Activated CD4-positive, alpha-beta T cell treated with anti-CD3 and anti-CD28 coated beads for 36 hours (primary cell): ENCODE results near the gene RTN4R. TPM values are rescaled to one million over a fixed set of nuclear protein-coding genes. Genes with fewer than 3 reads are reported as not detected.

Source experiments
- ATAC-seq: fragments of 200-7000 bp; cut with Tn5 transposase; one replicate; pipeline ENCODE4 v1.10.0; 2021; ENCODE audit warnings: mild to moderate bottlenecking, moderate library complexity
- CTCF ChIA-PET: fragments of 350-600 bp; sonication (Branson Sonifier 250); formaldehyde crosslinking; loops from one replicate; lab custom pipeline; 2021; ENCODE audit warnings: antibody characterized with exemption; lab: Charles Lee
- POLR2A ChIA-PET: fragments of 350-600 bp; sonication (Branson Sonifier 250); formaldehyde crosslinking; loops from one replicate; lab custom pipeline; 2021; ENCODE audit warnings: antibody characterized with exemption, inconsistent platforms; lab: Charles Lee
- DNase-seq: peaks from one replicate; pipeline ENCODE4 v3.0.0-alpha.2; 2020
- H3K27ac Mint-ChIP-seq: one replicate; pipeline ENCODE4 v1.8.0; 2021; ENCODE audit warnings: mixed read lengths
- H3K27me3 Mint-ChIP-seq: one replicate; pipeline ENCODE4 v1.8.0; 2021; ENCODE audit warnings: mixed read lengths
- H3K36me3 Mint-ChIP-seq: one replicate; pipeline ENCODE4 v1.8.0; 2021; ENCODE audit warnings: low read depth, mixed read lengths
- H3K4me1 Mint-ChIP-seq: one replicate; pipeline ENCODE4 v1.8.0; 2021; ENCODE audit warnings: mixed read lengths
- H3K4me3 Mint-ChIP-seq: one replicate; pipeline ENCODE4 v1.8.0; 2021; ENCODE audit warnings: mild to moderate bottlenecking, moderate library complexity, mixed read lengths
- H3K9me3 Mint-ChIP-seq: one replicate; pipeline ENCODE4 v1.8.0; 2021; ENCODE audit warnings: low read depth, mixed read lengths
- intact Hi-C, 2 experiments: fragments of 100-400 bp; cut with DNase I in 1 of 2; cut with micrococcal nuclease in 1 of 2; formaldehyde crosslinking; loops; one replicate each; pipeline versions ENCODE4 v1.14.2 to v1.15.1; 2022 to 2024; cut with DNase I, micrococcal nuclease
- total RNA-seq, 2 experiments: library from RNA; stranded (reverse); gene quantifications; one replicate each; pipeline ENCODE4 v1.2.3, GENCODE V29; 2021

The RTN4R gene
- total RNA-seq, 2 experiments from 2014 or later, result 2.2 to 2.3 TPM

DNA sequence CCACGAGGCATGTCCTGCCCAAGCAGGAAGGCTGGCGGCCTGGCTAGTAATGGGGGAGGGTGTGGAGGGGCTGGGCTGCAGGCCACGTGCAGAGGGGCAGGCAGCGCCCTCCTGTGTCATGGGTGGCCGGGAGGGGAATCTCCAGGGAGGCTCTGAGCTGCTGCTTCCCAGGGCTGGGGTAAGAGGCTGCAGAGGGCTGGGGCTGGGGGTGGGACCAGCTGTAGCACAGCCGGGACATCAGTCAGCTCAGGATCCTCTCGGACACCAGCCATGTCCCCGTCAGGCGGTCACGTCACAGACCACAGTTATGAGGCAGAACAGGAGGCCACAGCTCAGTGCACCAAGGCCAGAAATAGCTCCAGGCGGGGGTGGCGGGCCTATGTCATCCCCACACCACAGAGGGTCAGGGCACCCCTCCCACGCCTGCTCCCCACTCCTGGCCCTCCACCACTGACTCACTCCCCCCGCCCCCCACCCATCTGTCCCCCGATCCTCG, 21.1 kb downstream of the RTN4R start:
- POLR2A ChIA-PET, result no interaction called here

DNA sequence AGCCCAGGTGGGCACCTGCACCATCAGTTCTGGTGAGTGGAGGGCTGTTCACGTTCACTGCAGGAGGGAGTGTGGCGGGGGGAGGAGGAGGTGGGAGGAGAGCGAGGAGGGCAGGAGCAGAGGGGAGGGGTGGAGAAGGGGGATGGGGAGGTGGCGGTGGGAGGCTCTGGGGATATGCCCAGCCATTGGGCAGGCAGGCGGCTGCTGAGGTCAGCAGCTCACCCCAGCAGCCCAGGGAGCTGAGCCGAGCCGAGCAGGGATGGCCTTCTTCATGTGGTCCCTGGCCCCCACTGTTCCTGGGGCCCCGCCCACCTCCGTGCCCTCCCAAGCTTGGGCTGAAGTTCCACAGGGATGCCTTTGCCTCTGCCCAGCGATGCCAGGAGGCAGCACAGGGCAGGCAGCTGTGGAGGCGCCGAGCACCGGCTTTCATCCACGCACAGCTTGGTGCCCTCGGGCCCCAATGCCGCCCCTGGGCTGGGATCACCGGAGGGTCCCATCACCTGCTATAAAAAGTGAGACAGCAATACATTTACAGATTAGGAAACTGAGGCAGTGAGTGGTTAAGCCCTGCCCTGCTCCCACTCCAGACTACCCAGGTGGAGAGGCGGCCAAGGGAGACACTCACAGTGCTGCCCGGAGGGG, 21.6 kb downstream of the RTN4R start:
- Mint-ChIP-seq H3K4me1 (peaks cover 35% of the 10 kb centered on the region), H3K27me3 (no peaks in the 10 kb centered on the region), H3K4me3 (no peak overlapping the region), H3K27ac (no peak overlapping the region), H3K36me3 (no peaks in the 10 kb centered on the region), H3K9me3 (no peaks in the 10 kb centered on the region)
- ATAC-seq (no peak), DNase-seq (no peak)
- ChIA-PET CTCF (interaction anchor here (1.0 kb wide), 1 partner anchor 23 kb away, joined by 3 read pairs; no protein-coding TSS in a partner anchor), POLR2A (no interaction called here)
- intact Hi-C loops, result no loop called here

More for the DNA sequence above, 21.1 kb downstream of the RTN4R start:
- no peaks in the 10 kb centered on the region for H3K27me3 Mint-ChIP-seq
- ATAC-seq (no peak), DNase-seq (no peak)
- peaks cover 35% of the 10 kb centered on the region for H3K4me1 Mint-ChIP-seq
- CTCF ChIA-PET, result interaction anchor here (1.0 kb wide), 1 partner anchor 24 kb away, joined by 3 read pairs; no protein-coding TSS in a partner anchor
- H3K27ac Mint-ChIP-seq, result no peak overlapping the region
- no peak overlapping the region for H3K4me3 Mint-ChIP-seq
- no peaks in the 10 kb centered on the region for H3K9me3 Mint-ChIP-seq
- intact Hi-C loops, result no loop called here
- no peaks in the 10 kb centered on the region for H3K36me3 Mint-ChIP-seq

DNA sequence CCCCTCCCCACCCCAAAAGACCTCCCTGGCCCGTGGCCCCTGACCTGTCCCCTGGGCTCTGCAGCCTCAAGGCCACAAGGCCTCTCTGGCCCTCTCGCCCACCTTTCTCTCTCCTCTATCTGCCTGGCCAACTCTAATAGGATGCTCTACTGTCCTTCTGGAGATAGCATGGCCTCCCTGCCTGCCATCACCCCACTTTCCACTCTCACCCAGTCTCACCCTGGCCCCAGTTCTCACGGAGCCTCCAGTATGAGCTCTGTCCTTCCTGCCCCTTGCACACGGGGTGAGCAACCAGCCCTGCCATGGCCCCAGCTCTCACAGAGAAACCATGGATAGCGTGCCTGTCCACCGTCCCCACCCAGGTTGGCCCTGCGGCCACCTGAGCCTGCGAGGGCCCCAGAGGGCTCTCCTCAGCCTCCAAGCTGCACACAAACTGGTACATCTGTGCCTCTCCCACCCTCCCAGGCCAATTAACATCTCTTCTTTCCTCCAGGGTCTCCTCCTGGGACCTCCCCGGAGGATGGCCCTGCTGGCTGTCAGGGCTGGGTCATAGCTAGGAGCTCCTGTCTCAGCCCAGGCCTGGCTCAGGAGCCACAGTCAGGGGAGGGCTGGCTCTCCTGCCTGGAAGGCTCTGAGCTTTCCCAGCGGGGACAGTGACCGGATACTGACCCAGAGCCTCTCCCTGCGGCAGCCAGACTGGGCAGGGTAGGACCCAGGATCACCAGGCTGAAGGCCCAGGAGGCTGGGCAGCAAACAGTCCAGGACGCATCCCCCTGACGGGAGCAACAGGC, 22.3 kb downstream of the RTN4R start:
- intact Hi-C loops, result no loop called here
- ChIA-PET CTCF (interaction anchor here (0.6 to 0.8 kb wide), 2 partner anchors 34 to 211 kb away, joined by 3 read pairs; no protein-coding TSS in a partner anchor), POLR2A (no interaction called here)
- ATAC-seq (no peak), DNase-seq (no peak)
- no peaks in the 10 kb centered on the region for H3K27me3 Mint-ChIP-seq
- peak overlapping the region; percentile 1 for H3K4me3 Mint-ChIP-seq
- no peaks in the 10 kb centered on the region for H3K9me3 Mint-ChIP-seq
- H3K27ac Mint-ChIP-seq, result peak overlapping the region; percentile 29
- H3K36me3 Mint-ChIP-seq, result no peaks in the 10 kb centered on the region
- peaks cover 35% of the 10 kb centered on the region for H3K4me1 Mint-ChIP-seq

DNA sequence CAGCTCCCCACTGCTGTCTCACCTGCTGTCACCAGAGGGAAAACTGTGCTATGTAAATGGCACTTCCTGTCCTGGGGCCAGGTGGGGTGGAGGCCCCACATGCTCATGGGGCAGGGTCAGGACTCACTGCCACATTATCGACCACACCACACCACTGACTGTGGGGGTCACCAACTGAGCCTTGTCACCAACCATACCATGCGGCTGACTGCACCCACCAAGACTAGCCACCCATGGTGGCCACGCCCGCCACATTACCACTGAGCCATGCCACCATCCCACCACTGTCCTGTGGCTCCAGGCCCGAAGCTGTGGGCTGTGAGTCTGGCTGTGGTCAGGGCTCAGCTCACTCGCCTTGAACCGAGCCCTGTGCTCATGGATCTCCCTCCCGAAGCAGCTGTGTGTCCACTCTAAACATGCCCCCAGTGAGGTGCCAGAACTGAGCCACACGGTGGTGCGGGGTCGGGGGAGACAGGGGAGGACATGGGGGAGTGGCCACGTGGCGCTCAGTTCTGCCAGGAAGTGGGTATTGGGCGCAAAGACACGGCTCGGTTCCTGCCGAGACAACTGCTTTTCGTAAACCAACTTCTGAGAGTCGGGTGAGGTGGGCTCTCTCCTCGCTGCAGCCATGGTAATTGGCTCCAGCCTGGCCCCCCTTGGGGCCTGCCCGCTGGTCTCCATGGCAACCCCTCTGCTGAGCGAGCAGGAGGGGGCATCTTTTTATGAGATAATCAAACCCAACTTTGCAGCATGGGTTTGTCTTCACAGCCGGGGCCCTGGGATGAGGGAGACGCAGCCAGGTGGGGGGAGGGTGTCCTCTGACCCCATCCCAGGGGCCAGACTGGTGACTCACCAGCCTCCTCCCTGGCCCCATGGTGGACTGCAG, 23.2 kb downstream of the RTN4R start:
- no peaks in the 10 kb centered on the region for H3K27me3 Mint-ChIP-seq
- peaks cover 37% of the 10 kb centered on the region for H3K4me1 Mint-ChIP-seq
- H3K36me3 Mint-ChIP-seq, result no peaks in the 10 kb centered on the region
- no peak overlapping the region for H3K4me3 Mint-ChIP-seq
- intact Hi-C loops, result no loop called here
- CTCF ChIA-PET, result interaction anchor here (0.6 to 0.8 kb wide), 2 partner anchors 34 to 210 kb away, joined by 3 read pairs; no protein-coding TSS in a partner anchor
- POLR2A ChIA-PET, result no interaction called here
- peak overlapping the region; percentile 81 for H3K27ac Mint-ChIP-seq
- ATAC-seq, result peak; percentile 28
- no peaks in the 10 kb centered on the region for H3K9me3 Mint-ChIP-seq
- peak; percentile 51 for DNase-seq

DNA sequence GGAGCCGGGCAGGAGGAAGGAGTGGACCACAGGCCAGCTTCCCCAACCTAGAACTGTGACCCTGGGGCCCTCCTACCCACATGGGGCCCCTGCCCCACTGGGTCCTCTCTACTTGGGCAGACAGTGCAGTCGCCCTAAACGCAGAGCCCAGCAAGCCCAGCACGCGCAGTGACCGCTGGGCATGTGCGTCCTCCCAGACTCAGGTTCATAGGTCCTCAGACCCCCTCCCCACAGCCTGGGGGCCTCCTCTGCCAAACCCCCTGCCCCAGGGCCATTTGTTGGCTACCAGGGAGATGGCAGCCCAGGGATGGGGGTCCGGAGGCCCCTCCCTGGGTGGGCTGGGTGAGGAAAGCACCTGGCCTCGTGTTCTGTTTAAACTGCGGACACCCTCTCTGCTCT, 23.9 kb downstream of the RTN4R start:
- ChIA-PET POLR2A (no interaction called here), CTCF (no interaction called here)
- no peaks in the 10 kb centered on the region for H3K36me3 Mint-ChIP-seq
- no peaks in the 10 kb centered on the region for H3K27me3 Mint-ChIP-seq
- H3K9me3 Mint-ChIP-seq, result no peaks in the 10 kb centered on the region
- H3K4me3 Mint-ChIP-seq, result no peak overlapping the region
- peaks cover 40% of the 10 kb centered on the region for H3K4me1 Mint-ChIP-seq
- no peak for ATAC-seq
- intact Hi-C loops, result no loop called here
- H3K27ac Mint-ChIP-seq, result peak overlapping the region; percentile 81
- DNase-seq, result no peak

DNA sequence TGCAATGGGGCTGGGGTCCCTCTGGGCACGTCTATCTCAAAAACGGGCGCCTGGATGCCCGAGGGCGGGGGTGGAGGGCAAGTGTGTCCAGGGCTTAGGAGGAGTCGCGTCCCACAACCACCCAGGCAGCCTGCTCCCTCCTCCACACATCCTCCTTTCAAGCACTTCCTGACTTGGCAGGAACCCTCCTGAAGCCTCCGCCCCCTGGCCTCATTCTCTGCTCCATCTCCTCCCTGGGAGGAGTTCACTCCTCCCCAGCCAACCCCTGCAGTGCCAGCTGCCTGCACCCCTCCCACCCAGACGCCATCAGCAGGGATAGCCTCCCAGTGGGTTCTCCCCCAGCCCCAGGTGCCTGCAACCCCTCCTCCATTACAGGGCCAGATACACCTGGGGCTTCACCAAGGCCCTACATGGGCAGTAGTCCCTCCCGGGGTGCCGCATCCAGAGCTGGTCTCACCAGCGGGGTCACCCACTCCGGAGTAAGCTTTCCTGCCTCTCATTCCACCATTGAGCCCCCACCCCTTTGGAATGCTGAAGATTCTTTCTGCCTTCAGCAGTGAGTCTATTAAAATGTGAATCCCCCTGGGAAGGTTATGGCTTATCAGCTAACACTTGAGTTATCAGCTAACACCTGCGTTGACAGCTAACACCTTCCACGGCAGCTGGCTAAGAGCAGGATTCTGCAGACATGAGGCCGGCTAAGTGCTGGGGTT, 24.4 kb downstream of the RTN4R start:
- POLR2A ChIA-PET, result no interaction called here
- peaks cover 41% of the 10 kb centered on the region for H3K4me1 Mint-ChIP-seq
- H3K4me3 Mint-ChIP-seq, result peak overlapping the region; percentile 23
- no peaks in the 10 kb centered on the region for H3K27me3 Mint-ChIP-seq
- ATAC-seq (peak; percentile 81), DNase-seq (peak; percentile 77)
- H3K27ac Mint-ChIP-seq, result peak overlapping the region; percentile 69
- CTCF ChIA-PET, result no interaction called here
- intact Hi-C loops, result loop anchor here in 1 of 2 experiments (2.0 kb wide), 1 partner anchor 37 kb away; no protein-coding TSS in a partner anchor
- H3K9me3 Mint-ChIP-seq, result no peaks in the 10 kb centered on the region
- no peaks in the 10 kb centered on the region for H3K36me3 Mint-ChIP-seq

DNA sequence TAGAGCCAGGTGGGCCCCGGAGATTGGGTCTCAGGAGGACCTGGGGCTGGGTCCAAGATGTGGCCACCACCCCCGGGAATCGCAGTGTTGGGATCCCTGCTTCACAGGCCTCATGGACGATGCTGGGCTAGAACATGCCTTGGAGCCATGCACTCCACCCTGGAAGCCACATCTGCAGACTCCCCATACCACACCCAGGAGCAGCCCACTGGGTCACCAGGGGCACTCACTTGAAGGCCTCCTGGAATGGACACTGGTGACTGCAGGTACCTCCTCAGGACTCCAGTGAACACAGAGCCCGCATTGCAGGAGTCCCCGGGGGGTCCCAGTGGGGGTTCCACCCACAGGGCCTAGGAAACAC, 25.0 kb downstream of the RTN4R start:
- ATAC-seq, result peak; percentile 2

DNA sequence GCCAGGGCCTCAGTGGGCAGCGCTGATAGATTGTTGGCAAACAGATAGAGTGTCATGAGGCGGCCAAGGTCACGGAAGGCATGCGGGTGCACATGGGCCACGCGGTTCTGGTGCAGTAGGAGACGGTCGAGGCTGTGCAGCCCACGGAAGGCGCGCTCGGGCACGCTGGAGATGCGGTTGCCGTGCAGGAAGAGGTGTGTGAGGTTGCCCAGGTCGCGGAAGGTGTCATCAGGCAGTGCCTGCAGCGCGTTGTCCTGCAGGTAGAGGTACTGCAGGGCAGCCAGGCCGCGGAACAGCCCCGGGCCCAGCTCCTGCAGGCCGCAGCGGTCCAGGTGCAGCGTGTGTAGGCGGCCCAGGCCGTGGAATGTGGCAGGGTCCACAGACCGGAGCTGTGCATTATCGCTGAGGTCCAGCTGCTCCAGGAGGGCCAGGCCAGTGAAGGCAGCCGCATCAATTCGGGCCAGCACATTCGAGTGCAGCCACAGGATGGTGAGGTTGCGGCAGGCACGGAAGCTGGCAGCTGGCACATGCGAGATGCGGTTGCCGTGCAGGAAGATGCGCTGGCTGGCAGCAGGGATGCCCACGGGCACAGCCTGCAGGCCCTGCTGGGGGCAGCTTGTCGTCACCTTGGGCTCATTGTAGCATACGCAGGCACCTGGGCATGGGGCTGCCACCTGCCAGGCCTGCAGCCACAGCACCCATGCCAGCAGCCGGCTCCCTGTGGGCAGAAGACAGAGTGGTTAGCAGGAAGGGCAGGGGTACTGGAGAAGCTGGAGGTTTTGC, 25.5 kb downstream of the RTN4R start:
- intact Hi-C loops, result loop anchor here in 1 of 2 experiments (2.0 kb wide), 1 partner anchor 36 kb away; no protein-coding TSS in a partner anchor
- no peaks in the 10 kb centered on the region for H3K27me3 Mint-ChIP-seq
- ChIA-PET CTCF (no interaction called here), POLR2A (no interaction called here)
- DNase-seq (peak; percentile 43), ATAC-seq (no peak)
- peak overlapping the region; percentile 17 for H3K4me3 Mint-ChIP-seq
- peaks cover 41% of the 10 kb centered on the region for H3K4me1 Mint-ChIP-seq
- H3K9me3 Mint-ChIP-seq, result no peaks in the 10 kb centered on the region
- H3K27ac Mint-ChIP-seq, result peak overlapping the region; percentile 69
- no peaks in the 10 kb centered on the region for H3K36me3 Mint-ChIP-seq

More for the DNA sequence above, 25.0 kb downstream of the RTN4R start:
- CTCF ChIA-PET, result no interaction called here
- Mint-ChIP-seq H3K27ac (peak overlapping the region; percentile 69), H3K27me3 (no peaks in the 10 kb centered on the region), H3K36me3 (no peaks in the 10 kb centered on the region), H3K4me3 (peak overlapping the region; percentile 23), H3K4me1 (peaks cover 41% of the 10 kb centered on the region), H3K9me3 (no peaks in the 10 kb centered on the region)
- intact Hi-C loops, result loop anchor here in 1 of 2 experiments (2.0 kb wide), 1 partner anchor 36 kb away; no protein-coding TSS in a partner anchor
- DNase-seq, result no peak
- POLR2A ChIA-PET, result no interaction called here

DNA sequence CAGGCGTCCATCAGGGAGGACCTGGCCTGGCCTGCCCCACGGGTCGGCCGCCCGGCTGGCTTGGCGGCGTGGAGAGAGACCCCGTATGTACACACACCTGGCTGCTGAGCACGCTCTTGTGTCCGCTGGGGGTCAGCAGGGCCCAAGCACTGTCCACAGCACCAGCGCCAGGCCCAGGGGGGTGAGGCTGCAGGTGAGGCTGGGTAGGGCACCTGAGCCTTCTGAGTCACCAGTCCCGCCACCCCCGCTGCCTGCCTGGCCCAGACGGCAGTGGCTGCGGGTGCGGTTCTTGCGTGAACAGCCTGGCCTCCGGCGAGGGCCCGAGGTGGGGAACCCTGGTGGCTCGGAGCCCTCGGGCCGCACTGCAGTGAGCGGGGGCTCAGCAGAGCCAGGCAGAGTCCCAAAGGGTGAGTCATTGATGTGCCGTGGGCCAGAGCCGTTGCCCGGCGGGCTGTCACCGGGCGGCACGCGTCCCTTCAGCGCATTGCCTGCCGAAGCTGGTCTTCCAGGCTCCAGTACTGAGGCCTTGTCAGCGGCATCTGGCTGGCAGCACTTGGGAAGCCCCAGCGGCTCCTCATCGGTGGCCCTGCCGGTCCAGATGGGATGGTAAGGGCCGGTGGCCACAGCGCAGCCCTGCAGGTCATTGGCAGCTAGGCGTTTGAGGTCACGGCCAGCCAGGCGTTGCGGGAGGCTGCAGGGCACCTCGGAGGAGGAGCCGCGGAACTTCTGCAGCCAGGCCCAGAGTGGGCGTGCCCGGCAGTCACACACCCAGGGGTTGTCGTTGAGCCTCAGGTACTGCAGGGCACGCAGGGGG, 26.3 kb downstream of the RTN4R start:
- Mint-ChIP-seq H3K4me3 (no peak overlapping the region), H3K36me3 (no peaks in the 10 kb centered on the region), H3K27ac (no peak overlapping the region), H3K9me3 (no peaks in the 10 kb centered on the region), H3K27me3 (no peaks in the 10 kb centered on the region), H3K4me1 (peaks cover 41% of the 10 kb centered on the region)
- CTCF ChIA-PET, result no interaction called here
- no peak for ATAC-seq
- intact Hi-C loops, result loop anchor here in 1 of 2 experiments (2.0 kb wide), 1 partner anchor 35 kb away; no protein-coding TSS in a partner anchor
- peak; percentile 23 for DNase-seq
- POLR2A ChIA-PET, result no interaction called here
